Measurements from ENCODE around the gene SPEF1.
A peak's percentile ranks its signal among the peaks of the same experiment; 100 is the strongest.

Gene SPEF1

GRCh38 chr20:3820901-3821727 lies 39.9 kb upstream of the SPEF1 start:
- DNase-seq (ENCODE audit: low read depth in 2 of 2) = no peak
- peak overlapping the region; percentile 66 to 71 for H3K4me3 ChIP-seq (replicated peaks in 1 of 2; ENCODE audit: low read depth in 2 of 2, low read length in 2 of 2)
- TF ChIP-seq, protein P1, sequence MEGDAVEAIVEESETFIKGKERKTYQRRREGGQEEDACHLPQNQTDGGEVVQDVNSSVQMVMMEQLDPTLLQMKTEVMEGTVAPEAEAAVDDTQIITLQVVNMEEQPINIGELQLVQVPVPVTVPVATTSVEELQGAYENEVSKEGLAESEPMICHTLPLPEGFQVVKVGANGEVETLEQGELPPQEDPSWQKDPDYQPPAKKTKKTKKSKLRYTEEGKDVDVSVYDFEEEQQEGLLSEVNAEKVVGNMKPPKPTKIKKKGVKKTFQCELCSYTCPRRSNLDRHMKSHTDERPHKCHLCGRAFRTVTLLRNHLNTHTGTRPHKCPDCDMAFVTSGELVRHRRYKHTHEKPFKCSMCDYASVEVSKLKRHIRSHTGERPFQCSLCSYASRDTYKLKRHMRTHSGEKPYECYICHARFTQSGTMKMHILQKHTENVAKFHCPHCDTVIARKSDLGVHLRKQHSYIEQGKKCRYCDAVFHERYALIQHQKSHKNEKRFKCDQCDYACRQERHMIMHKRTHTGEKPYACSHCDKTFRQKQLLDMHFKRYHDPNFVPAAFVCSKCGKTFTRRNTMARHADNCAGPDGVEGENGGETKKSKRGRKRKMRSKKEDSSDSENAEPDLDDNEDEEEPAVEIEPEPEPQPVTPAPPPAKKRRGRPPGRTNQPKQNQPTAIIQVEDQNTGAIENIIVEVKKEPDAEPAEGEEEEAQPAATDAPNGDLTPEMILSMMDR (IDR thresholded peaks at IDR 0.05; ENCODE audit: low read depth, low read length) = no peak

DNA sequence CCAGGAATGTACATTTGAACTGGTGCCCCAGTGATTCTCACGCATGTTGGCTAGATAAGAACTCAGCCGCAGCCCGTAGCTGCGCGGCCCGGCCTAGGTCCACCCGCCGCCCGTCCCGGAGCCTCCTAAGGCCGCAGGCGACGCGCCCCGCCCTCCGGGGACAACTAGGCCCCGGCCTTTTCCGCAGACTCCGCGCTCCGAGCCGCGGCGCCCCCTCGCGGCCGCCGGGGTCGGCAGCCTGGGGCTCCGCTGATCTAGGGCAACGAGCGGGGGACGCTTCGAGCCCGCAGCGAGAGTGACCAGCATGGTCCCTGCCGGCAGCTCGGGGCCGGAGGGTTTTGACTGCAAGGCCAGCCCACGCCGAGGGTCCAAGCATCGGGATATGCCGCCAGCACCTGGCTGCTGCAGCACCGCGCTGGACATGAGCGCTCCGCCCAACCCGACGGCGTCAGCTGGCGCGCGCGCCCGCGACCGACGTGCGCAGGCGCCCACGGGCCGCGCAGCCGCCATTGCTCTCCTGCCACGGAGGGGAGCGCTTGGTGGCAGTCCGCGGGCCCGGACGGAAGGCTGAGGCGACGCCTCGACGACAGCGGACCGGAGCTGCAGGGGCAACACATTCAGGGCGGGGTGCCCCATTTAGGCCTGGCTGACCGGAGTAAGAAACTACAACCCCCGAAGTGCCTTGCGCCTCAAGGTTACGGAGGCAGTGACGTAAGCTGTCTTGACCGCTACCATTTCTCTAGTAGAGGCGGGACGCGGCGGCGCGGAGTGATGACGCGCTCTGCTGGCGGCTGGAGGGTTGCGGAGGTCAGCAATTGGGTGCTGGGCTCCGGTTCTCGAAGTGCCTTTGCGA lies 39.0 kb upstream of the SPEF1 start, which contains the start of gene AP5S1:
AP5S1 (plus strand) TSS at position 500 of the 853 bp plus-strand sequence. CDS start 1,571 bp downstream, outside the sequence.
- TF ChIP-seq, protein P1 (IDR thresholded peaks at IDR 0.05; ENCODE audit: low read depth, low read length) = peak; percentile 41
- H3K4me3 ChIP-seq (replicated peaks in 1 of 2; ENCODE audit: low read depth in 2 of 2, low read length in 2 of 2) = peak within 1 kb of the TSS; percentile 66 to 71
- DNase-seq (ENCODE audit: low read depth in 2 of 2) = peak; percentile 97 to 98

- peak overlapping the region; percentile 29 to 71 for H3K4me3 ChIP-seq (replicated peaks in 1 of 2; ENCODE audit: low read depth in 2 of 2, low read length in 2 of 2)
- TF ChIP-seq, protein P1 (IDR thresholded peaks at IDR 0.05; ENCODE audit: low read depth, low read length) = no peak
- DNase-seq (ENCODE audit: low read depth in 2 of 2) = no peak
These were observed 38.3 kb upstream of the SPEF1 start for GRCh38 chr20:3819411-3820047.

- DNase-seq (ENCODE audit: low read depth in 2 of 2) = peak; percentile 86 to 89
- TF ChIP-seq, protein P1 (IDR thresholded peaks at IDR 0.05; ENCODE audit: low read depth, low read length) = peak; percentile 81
- no peak overlapping the region for H3K4me3 ChIP-seq (replicated peaks in 1 of 2; ENCODE audit: low read depth in 2 of 2, low read length in 2 of 2)
These were observed 37.2 kb upstream of the SPEF1 start for GRCh38 chr20:3818155-3819151.

- H3K4me3 ChIP-seq (replicated peaks in 1 of 2; ENCODE audit: low read depth in 2 of 2, low read length in 2 of 2) = no peak overlapping the region
- DNase-seq (ENCODE audit: low read depth in 2 of 2) = no peak
- TF ChIP-seq, protein P1 (IDR thresholded peaks at IDR 0.05; ENCODE audit: low read depth, low read length) = no peak
These were observed 34.6 kb upstream of the SPEF1 start for GRCh38 chr20:3815703-3816315.

Data from cardiac fibroblast (primary cell).